ENCODE results near the gene ARHGAP33.
"Not testable (repeated sequence)": the region's sequence is repeated elsewhere in the genome, so short reads cannot be mapped to it uniquely, and the experiment has no call there.

Gene ARHGAP33

DNA sequence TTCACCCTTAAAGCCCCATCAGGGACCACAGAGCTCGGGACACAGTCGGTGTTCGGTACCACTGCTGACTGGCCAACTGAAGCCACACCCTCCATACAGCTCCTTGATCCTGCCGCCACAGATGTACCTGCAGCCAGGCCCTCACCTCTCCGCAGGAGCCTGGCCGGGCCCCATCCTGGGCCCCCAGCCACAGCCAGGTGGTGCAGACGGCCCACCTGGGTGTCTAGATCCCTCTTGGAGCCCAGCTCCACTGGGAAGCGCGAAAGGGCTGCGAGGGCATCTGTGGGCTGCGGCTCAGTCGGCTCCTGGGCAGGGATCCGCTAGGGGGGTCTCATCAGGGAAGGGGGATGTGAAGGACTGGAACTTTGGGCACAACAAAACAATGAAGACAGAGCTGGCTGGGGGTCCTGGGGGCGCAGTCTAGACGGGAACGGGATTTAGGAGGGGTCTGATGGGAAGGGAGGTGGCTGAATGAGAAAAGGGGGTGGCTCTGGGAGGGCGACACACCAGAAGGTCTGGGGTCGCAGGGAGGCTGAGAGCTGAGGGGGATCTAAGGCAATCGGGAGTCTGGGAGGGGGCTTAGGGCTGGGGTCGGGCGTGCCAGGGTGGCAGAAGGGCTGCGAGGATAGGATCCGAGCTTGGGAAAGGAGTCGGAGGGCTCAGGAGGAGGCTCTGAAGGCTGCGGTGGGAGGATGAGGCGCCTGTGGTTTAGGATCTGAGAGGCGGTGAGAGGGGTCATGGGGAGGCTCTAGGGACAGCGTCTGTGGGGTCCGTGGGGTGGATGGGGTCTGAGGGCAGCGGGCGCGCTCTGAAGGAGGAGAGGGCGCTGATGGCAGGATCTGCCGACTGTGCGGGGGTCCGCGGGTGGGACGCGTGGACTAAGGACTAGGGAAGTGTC, 21.5 kb downstream of the ARHGAP33 start:
- no peak for DNase-seq

DNA sequence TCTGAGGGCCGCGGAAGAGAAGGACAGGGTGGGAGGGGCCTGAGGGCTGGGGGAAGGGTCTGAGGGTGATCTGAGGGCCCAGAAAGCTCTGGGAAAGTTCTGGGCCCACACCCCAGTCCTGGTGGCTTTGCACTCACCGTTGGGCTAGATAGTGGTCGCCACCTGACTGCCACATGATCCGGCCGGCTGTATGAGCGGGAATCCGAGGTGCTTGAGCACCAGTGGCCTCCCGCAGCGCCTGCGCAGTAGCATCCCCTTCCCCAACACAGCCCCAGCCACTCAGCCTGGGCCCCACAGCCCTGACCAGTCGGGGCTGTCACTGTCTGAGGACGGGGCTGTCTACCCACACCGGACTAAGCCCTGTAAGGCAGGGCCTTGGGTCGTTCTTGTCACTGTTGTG, 22.3 kb downstream of the ARHGAP33 start:
- DNase-seq, result no peak

DNA sequence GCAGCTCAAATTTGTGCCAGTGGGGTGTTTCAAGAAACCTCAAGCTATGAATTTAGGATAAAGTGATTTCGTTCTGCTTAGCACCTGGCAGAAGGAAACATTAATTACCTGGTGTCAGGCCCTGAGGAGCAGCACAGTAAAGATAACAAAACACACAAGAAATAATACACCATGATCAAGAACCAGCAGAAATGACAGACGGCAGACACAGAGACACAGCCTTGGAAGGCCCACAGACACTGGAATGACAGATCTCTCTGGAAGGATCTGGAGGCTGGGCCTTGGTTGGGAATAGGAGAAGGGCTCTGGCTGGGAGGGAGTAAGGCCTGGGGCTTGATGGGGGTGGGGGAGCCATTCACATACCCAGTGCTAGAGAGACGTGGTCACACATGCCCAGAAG, 26.5 kb downstream of the ARHGAP33 start:
- DNase-seq, result no peak

DNA sequence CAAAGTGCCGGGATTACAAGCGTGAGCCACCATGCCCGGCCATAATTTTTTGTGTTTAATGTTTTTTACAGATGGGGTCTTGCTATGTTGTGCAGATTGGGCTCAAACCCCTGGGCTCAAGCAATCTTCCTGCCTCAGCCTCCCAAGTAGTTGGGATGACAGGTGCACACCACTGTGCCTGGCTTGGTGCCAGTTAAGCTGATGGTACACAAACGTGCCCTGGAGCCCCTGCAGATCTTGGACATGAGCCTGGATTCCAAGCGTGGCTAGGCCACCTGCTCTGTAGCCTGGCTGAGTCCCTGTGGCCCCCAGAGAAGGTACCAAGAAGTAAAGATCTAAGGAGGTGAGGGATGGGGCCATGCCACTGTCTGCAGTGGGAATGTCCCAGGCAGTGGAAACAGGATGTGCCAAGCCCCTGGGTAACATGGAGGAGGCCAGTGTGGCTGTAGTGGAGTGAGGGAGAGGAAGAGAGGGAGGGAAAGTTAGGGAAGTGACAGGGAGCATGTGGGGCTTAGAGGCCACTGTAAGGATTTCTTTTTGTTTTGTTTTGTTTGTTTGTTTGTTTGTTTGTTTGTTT, 30.2 kb downstream of the ARHGAP33 start:
- no peak for DNase-seq

DNA sequence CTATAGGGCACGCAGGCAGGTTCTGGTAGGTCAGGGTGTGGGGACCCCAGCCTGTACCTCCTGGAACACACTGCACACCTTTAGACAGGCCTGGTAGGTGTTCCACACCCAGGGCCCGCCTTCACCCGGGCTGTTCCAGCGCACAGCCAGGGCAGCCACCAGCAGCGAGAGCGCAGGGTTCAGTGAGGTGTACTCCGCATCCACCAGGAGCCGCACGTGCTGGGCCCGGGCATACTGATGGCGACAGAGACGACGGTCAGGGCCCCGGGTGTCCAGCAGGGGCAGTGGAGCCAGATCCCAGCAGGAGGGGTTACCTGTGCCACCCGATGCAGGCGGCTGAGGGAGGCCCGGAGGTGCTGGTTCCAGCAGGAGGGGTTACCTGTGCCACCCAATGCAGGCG, 31.2 kb downstream of the ARHGAP33 start:
- no peak for DNase-seq

DNA sequence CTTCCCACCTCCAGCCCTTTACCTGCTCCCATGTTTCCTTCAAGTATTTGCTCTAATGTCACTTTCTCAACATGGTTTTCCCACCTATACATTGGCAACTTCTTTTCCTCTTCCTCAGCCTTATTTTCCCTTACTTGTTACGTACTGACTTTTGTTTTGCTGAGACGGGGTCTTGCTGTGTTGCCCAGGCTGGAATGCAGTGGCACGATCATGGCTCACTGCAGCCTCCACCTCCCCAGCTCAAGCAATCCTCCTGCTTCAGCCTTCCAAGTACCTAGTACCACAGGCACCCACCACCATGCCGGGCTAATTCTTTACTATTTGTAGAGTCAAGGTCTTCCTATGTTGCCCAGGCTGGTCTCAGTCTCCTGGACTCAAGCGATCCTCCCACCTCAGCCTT, 32.3 kb downstream of the ARHGAP33 start:
- no peak for DNase-seq

DNA sequence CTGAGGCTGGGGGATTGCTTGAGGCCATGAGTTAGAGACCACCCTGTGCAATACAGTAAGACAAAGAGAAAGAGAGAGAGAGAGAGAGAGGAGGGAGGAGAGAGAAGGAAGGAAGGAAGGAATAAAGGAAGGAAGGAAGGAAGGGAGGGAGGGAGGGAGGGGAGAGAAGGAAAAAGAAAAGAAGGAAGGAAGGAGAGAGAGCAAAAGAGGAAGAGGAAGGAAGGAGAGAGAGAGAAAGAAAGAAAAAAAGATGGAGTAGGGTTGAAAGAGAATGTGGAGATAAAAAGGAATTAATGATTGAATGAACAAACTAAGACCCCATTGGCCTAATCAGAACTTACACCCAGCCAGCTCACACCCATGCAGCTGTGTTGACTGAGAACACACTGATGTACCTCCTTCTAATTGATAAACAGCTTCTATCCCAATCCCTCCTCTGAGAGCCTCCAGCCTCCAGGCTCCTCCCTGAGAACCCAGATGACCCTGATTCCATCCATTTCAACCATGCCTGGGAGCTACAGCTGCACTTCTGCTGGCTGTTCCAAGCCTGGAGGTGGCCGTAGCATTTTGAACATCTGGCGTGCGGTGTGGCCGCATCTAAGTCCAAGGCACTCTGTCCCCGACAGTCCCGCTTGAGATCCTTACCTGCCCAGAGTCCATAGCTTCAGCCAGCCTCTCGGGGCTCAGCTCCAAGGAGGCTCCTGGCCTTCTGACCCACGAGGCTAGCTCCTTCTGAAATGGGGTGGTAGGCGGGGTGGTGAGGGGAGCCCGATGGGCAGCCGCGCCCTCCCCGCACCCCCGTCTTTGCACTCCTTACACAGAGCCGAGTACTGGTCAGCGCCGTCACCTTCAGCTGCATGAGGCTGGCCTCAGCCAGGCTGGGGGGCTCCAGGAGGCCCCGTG, 36.2 kb downstream of the ARHGAP33 start:
- no peak for DNase-seq

DNA sequence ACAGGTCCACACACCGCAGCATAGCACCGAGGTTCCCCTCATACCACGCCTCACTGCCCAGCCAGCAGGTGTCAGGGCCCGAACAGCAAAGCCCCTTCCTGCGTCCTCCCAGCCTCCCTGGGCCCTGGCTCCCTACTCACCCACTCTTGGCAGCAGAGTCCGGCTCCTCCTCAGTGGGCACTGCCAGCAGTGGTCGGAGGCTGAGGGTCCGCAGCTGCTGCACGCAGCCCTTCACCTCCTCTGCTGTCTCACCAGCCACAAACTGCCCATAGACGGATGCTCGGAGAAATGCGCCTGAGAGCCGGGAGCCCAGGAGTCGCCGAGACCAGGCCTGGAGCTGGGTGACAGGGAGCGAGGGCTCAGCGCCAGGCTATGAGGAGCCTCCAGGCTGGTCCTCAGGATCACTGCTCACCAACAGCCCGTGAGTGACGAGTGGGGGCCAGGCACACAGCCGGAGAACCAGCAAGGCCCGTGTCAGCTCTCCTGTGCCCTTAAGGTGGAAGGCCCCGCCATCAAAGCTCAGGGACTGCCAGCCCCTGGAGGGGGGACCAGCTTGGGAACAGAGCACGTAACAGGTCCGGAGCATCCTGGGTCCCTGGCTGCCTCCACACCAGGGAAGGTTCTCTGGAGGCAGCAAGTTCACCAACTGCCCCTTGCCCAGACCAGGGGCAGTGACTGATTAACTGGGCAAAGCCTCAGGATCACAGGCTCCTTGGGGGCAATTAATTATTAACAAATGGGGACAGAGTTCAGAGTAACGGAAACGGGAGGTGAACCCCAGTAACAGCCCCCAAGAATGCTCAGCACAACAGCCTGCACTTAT, 37.1 kb downstream of the ARHGAP33 start, which contains the start of gene PRODH2:
Gene PRODH2 (minus strand): TSS at position 626 of the 823 bp plus-strand sequence. CDS start 40 bp downstream, at position 586.
- no peak for DNase-seq

DNA sequence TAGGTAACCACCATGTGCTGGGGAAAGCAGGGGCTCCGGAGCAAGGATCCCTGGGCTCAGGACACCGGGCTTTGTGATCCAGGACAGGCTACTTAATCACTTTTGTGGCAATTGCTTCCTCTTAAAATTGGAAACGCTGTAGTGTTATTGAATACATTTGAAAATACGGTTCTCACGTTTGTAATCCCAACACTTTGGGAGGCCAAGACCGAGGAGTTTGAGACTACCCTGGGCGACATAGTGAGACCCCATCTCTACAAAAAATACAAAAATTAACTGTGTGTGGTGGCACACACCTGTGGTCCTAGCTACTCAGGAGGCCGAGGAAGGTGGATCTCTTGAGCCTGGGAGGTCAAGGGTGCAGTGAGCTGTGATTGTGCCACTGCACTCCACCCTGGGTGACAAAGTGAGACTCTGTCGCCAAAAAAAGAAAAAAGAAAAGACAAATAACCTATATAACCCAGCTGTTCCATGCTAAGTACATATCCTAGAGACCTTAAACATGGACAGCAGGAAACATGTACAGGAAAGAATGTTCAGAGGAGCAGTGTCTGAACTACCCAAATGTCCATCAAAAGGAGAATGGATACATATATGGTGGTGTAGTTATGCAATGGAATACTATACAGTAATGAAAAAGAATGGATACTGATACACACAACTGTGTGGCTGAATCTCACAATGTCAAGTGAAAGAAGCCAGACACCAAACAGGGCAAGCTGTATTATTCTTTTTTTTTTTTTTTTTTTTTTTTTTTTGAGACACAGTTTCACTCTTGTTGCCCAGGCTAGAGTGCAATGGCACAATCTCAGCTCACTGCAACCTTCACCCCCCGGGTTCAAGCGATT, 37.9 kb downstream of the ARHGAP33 start:
- no peak for DNase-seq

DNA sequence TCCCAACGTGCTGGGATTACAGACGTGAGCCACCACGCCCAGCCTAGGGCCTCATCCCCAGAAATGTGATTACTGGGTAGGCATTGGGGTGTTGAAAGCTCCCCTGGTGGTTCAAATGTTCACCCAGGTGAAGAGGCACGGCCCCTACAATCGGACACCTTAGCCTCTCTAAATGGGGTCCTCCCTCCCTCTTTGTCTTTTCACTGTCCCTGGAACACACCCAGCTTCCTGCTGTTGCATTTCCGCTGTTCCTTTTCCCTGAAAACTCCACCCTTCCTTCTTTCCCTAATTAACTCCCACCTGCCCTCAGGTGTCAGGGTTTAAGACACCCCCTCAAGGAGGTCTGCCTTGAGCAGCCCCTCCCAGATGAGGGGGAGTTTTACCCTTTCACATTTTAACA, 40.9 kb downstream of the ARHGAP33 start:
- DNase-seq, result no peak

DNA sequence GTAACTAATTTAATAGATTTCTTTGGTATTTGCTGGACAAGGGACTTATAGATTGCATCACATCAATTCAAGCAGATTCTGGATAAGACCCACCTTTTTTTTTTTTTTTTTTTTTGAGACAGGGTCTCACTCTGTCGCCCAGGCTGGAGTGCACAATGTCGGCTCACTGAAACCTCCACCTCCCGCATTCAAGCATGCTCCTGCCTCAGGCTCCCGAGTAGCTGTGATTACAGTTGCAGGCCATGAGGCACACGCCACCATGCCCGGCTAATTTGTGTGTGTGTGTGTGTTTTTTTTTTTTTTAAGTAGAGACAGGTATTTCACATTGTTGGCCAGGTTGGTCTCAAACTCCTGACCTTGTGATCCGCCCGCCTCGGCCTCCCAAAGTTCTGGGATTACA, 41.5 kb downstream of the ARHGAP33 start:
- no peak for DNase-seq

DNA sequence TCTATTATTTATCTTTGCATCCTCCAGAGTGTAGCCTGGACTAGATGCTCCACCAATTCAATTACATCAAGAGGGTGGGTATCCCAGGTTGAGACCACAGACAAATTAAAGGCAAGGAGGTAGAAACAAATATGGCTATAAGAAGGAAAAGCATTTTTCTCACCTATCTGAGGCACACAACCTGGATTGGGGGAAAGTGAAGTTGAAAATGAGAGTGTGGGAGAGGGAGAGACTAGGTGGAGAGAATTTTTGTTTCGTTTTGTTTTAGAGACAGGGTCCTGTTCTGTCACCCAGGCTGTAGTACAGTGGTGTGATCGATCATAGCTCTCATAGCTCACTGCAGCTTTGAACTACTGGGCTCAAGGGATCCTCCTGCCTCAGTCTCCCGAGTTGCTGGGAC, 43.1 kb downstream of the ARHGAP33 start:
- DNase-seq, result no peak

DNA sequence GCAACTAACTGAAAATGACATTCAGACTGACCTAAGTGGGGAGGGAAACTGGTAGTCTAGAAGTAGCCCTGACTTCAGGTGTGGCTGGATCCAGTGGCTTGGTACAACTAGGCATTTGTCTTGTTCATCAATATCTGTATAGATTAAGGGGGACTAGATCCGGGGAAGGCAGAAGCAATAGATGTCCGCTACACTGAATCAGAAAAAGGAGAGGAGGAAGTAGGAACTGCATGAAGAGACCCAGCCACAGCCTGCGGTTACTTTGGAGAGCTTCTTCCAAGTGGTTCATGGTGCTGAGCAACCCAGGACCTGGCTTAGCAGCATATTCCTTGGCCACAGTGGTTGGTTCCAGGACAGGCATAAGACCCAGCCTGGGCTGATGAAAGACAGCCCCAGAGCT, 47.2 kb downstream of the ARHGAP33 start:
- no peak for DNase-seq

DNA sequence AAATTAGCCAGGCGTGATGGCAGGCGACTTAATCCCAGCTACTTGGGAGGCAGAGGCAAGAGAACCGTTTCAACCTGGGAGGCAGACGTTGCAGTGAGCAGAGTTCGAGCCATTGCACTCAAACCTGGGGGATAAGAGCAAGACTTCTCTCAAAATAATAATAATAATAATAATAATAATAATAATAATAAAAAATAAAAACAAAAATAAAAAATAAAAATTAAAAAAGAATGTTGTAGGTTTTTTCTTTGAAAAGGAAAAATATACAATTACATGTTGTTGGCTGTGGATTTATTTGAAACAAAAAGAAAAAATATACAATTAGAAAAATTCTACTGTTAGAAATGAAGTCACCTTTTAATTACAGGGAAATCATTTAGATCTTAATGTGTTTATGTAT, 48.8 kb downstream of the ARHGAP33 start:
- DNase-seq, result no peak

DNA sequence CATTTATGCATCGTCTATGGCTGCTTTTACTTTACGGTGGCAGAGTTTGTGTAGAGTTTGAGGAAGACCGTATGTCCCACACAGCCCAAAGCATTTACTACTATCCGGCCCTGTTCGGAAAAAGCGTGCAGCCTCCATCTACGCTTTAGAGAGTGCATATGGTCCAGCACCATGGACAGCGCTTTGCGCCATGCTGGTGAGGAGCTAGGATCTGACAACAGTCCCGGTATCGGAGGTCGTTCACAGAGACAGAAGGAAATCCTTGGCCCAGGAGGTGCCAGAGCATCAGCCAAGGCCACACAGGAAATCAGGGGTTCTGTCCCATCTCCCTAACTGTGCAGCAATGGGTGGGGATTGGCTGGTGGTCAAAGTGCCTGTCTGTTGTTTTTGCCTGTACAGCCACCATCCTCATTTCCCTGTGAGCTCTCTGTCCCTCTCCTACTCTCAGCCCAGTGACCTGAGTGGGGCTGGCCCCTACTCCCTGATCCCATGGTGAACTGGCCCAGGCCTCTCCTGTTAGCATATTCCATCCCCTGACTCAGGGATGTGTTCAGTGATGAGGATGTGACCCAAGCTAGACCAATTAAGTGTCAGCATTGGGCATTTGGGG, 53.4 kb downstream of the ARHGAP33 start:
- peak; percentile 69 for DNase-seq

DNA sequence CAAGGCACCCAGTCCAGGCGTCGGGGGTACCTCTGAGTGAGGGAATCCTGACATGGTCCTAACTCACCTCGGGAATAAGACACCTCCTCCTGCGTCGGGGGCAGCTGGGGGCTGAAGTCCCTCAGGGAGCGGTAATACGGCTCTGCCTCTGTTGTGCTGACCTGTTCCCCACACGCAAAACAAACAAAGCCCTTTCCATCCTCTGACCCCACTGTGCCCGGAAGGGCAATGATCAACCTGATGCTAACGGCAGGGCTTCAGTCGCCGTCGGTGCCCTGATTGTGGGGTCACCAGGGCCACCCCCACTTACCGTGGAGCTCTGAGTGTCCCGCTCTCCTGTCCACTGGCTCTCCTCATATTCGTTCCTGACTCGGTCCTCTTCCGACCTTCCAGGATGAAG, 55.6 kb downstream of the ARHGAP33 start:
- no peak for DNase-seq

DNA sequence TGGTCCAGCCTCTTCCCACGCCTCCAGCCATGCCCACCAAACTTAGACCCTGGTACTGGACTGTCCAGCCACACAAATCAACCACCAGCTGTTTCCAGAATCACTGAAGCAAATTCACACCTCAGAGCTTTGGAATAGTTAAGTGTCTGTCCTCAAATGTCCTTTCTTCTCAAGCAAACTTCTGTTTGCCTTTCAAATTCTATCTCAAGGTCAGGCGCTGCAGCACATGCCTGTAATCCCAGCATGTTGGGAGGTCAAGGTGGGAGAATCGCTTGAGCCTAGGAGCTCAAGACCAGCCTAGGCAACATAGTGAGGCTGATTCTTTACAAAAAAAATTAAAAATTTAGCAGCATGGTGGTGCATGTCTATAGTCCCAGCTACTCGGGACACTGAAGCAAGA, 56.7 kb downstream of the ARHGAP33 start:
- no peak for DNase-seq

DNA sequence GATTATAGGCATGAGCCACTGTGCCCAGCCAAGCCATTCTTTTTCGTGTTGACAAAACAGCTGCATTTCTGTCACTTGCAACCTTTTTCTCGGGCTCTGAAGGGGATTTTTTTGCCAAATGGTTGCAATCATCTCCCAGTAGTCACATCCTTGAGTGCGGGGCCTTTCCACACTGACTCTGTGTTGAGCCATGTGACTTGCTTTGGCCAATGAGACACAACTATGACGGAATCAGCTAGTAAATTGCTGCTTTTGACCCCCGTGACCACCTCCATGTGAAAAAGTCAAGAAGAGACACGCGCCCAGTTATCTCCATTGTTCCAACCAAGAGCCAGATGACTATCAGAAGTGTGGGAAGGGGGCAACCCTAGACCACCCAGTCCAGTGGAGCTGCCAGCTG, 58.6 kb downstream of the ARHGAP33 start:
- DNase-seq, result no peak

DNA sequence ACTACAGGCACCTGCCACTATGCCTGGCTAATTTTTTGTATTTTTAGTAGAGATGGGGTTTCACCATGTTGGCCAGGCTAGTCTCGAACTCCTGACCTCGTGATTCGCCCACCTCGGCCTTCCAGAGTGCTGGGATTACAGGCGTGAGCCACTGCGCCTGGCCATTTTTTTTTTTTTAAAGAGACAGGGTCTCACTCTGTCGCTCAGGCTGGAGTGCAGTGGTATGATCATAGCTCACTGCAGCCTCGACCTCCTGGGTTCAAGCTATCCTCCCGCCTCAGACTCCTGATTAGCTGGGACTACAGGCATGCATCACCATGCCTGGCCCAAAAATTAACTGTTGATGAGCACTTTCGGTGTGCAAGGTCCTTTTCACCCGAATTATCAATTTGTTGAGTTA, 60.7 kb downstream of the ARHGAP33 start:
- DNase-seq, result not testable (repeated sequence)
